ENCODE data around the gene SH3D19.

SH3D19 gene

GRCh38 chr4:151302432-151302831 is 23.0 kb downstream of the SH3D19 start:
- no peak for TF ChIP-seq CTCF (IDR thresholded peaks at IDR 0.05; ENCODE audit: control insufficient read depth, insufficient read depth, low read depth, low read length, missing control alignments)
- DNase-seq (ENCODE audit: low read depth) = no peak
- no peak overlapping the region for H3K4me3 ChIP-seq (ENCODE audit: control insufficient read depth, low read depth, low read length)

- TF ChIP-seq CTCF (IDR thresholded peaks at IDR 0.05; ENCODE audit: control insufficient read depth, insufficient read depth, low read depth, low read length, missing control alignments) = no peak
- DNase-seq (ENCODE audit: low read depth) = no peak
- no peak overlapping the region for H3K4me3 ChIP-seq (ENCODE audit: control insufficient read depth, low read depth, low read length)
These were observed 28.2 kb downstream of the SH3D19 start for GRCh38 chr4:151297170-151297569.

- DNase-seq (ENCODE audit: low read depth) = no peak
- no peak overlapping the region for H3K4me3 ChIP-seq (ENCODE audit: control insufficient read depth, low read depth, low read length)
- no peak for TF ChIP-seq CTCF (IDR thresholded peaks at IDR 0.05; ENCODE audit: control insufficient read depth, insufficient read depth, low read depth, low read length, missing control alignments)
These were observed 29.2 kb downstream of the SH3D19 start for GRCh38 chr4:151296227-151296626.

- no peak for DNase-seq (ENCODE audit: low read depth)
- no peak for TF ChIP-seq CTCF (IDR thresholded peaks at IDR 0.05; ENCODE audit: control insufficient read depth, insufficient read depth, low read depth, low read length, missing control alignments)
- no peak overlapping the region for H3K4me3 ChIP-seq (ENCODE audit: control insufficient read depth, low read depth, low read length)
These were observed 30.4 kb downstream of the SH3D19 start for GRCh38 chr4:151294833-151295496.

GRCh38 chr4:151292038-151292437 is 33.4 kb downstream of the SH3D19 start:
- DNase-seq (ENCODE audit: low read depth) = no peak
- H3K4me3 ChIP-seq (ENCODE audit: control insufficient read depth, low read depth, low read length) = no peak overlapping the region
- TF ChIP-seq CTCF (IDR thresholded peaks at IDR 0.05; ENCODE audit: control insufficient read depth, insufficient read depth, low read depth, low read length, missing control alignments) = no peak

- TF ChIP-seq CTCF (IDR thresholded peaks at IDR 0.05; ENCODE audit: control insufficient read depth, insufficient read depth, low read depth, low read length, missing control alignments) = no peak
- no peak for DNase-seq (ENCODE audit: low read depth)
- no peak overlapping the region for H3K4me3 ChIP-seq (ENCODE audit: control insufficient read depth, low read depth, low read length)
These were observed 33.9 kb downstream of the SH3D19 start for GRCh38 chr4:151291485-151291884.

Data from AG09309 (cell line).